NCI-H345 treated with DMSO at 0.1 percent for 48 hours (cell line): ENCODE measurements around the gene SATB2.

Experiments
- DNase-seq: peaks from one replicate; lab custom pipeline; 2025; ENCODE audit not compliant: unreplicated experiment; lab: John Stamatoyannopoulos, UW

Gene SATB2

GRCh38 chr2:199335502-199335901, 122.2 kb downstream of the SATB2 start:
- no peak for DNase-seq

- no peak for DNase-seq
These were observed 128.3 kb downstream of the SATB2 start for GRCh38 chr2:199329466-199329865.

- DNase-seq = no peak
These were observed 128.7 kb downstream of the SATB2 start for GRCh38 chr2:199329031-199329430.

GRCh38 chr2:199325881-199326280, 131.9 kb downstream of the SATB2 start:
- no peak for DNase-seq

- no peak for DNase-seq
These were observed 135.6 kb downstream of the SATB2 start for GRCh38 chr2:199322151-199322550.

GRCh38 chr2:199317646-199318045, 140.1 kb downstream of the SATB2 start:
- no peak for DNase-seq

- DNase-seq = no peak
These were observed 140.9 kb downstream of the SATB2 start for GRCh38 chr2:199316851-199317250.

GRCh38 chr2:199315299-199316179, 142.2 kb downstream of the SATB2 start:
- no peak for DNase-seq

GRCh38 chr2:199312931-199313330, 144.8 kb downstream of the SATB2 start:
- no peak for DNase-seq

- peak; percentile 88 for DNase-seq
These were observed 146.8 kb downstream of the SATB2 start for GRCh38 chr2:199310771-199311585.

- DNase-seq = peak; percentile 92
These were observed 147.8 kb downstream of the SATB2 start for GRCh38 chr2:199309973-199310372.

GRCh38 chr2:199309411-199309810, 148.3 kb downstream of the SATB2 start:
- DNase-seq = peak; percentile 36

- DNase-seq = no peak
These were observed 149.2 kb downstream of the SATB2 start for GRCh38 chr2:199308567-199308966.

- DNase-seq = no peak
These were observed 150.3 kb downstream of the SATB2 start for GRCh38 chr2:199307461-199307860.

GRCh38 chr2:199306116-199306515, 151.6 kb downstream of the SATB2 start:
- no peak for DNase-seq

GRCh38 chr2:199303728-199304177, 154.0 kb downstream of the SATB2 start:
- no peak for DNase-seq

- DNase-seq = no peak
These were observed 154.9 kb downstream of the SATB2 start for GRCh38 chr2:199302851-199303250.

- DNase-seq = no peak
These were observed 169.3 kb downstream of the SATB2 start for GRCh38 chr2:199288424-199288823.

GRCh38 chr2:199282309-199282708, 175.4 kb downstream of the SATB2 start:
- DNase-seq = no peak

GRCh38 chr2:199279146-199279545, 178.6 kb downstream of the SATB2 start:
- no peak for DNase-seq

- no peak for DNase-seq
These were observed 179.6 kb downstream of the SATB2 start for GRCh38 chr2:199278099-199278498.

GRCh38 chr2:199273042-199273511, 184.7 kb downstream of the SATB2 start:
- DNase-seq = no peak
